Tibial nerve (tissue), 4 donors: ENCODE measurements around the gene PRKAG2.

Experiments used
- CTCF ChIP-seq, 5 experiments: fragments of 200-600 bp in 3 of 5; fragments of 450-650 bp in 2 of 5; sonication (generic) in 3 of 5; IDR thresholded peaks; one replicate each; pipeline ENCODE4 v1.5.1; 2016 to 2019; ENCODE audit warnings: antibody characterized with exemption in 5 of 5, mild to moderate bottlenecking in 3 of 5, moderate library complexity in 2 of 5
- EP300 ChIP-seq, 2 donors: sonication (generic); formaldehyde crosslinking; IDR thresholded peaks; one replicate each; pipeline ENCODE4 v1.6.1; 2017; ENCODE audit warnings: antibody characterized with exemption in 2 of 2, mild to moderate bottlenecking in 1 of 2
- POLR2A ChIP-seq, 2 donors: fragments of 450-650 bp; IDR thresholded peaks; one replicate each; pipeline ENCODE4 v1.6.1; 2017; ENCODE audit warnings: antibody characterized with exemption in 2 of 2, mild to moderate bottlenecking in 2 of 2, moderate library complexity in 2 of 2

- TF ChIP-seq CTCF (IDR thresholded peaks at IDR 0.05) = no peak
- no peak for TF ChIP-seq POLR2A (IDR thresholded peaks at IDR 0.05)
- TF ChIP-seq EP300 (IDR thresholded peaks at IDR 0.05) = no peak
These were observed 17.4 kb upstream of the PRKAG2 start for GRCh38 chr7:151894111-151895007.
